ENCODE data around the gene SLC29A1.

DNA sequence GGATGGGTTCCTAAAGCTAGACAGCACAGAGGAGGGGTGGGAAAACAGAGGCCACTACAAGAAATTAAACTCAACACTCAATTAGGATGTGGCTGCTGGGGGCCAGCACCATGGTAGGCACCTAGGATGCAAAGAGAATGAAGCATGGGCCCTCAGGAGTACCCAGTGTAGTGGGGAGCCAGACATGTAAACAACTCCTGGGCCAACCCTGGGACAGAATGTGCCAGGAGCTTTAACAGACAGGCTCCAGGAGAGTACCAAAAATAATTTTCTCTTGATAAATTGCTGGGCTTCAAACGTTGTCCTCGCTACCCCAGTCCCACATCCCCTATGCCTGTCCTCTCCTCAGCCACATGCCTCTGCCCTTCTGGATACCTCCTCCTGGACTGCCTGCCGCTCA, 48.5 kb downstream of the SLC29A1 start:
- TF ChIP-seq, protein P1, sequence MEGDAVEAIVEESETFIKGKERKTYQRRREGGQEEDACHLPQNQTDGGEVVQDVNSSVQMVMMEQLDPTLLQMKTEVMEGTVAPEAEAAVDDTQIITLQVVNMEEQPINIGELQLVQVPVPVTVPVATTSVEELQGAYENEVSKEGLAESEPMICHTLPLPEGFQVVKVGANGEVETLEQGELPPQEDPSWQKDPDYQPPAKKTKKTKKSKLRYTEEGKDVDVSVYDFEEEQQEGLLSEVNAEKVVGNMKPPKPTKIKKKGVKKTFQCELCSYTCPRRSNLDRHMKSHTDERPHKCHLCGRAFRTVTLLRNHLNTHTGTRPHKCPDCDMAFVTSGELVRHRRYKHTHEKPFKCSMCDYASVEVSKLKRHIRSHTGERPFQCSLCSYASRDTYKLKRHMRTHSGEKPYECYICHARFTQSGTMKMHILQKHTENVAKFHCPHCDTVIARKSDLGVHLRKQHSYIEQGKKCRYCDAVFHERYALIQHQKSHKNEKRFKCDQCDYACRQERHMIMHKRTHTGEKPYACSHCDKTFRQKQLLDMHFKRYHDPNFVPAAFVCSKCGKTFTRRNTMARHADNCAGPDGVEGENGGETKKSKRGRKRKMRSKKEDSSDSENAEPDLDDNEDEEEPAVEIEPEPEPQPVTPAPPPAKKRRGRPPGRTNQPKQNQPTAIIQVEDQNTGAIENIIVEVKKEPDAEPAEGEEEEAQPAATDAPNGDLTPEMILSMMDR (IDR thresholded peaks at IDR 0.05): no peak
- no peak for TF ChIP-seq POLR2A (IDR thresholded peaks at IDR 0.05)
